ENCODE measurements around the gene APOBEC3F.
"Not testable (repeated sequence)": the region's sequence is repeated elsewhere in the genome, so short reads cannot be mapped to it uniquely, and the experiment has no call there.

GRCh38 chr22:39063904-39064303, 23.2 kb downstream of the APOBEC3F start:
- TF ChIP-seq POLR2A (IDR thresholded peaks at IDR 0.05; ENCODE audit: low read length); GATA1 (IDR thresholded peaks at IDR 0.05; ENCODE audit: low read depth, low read length): not testable (repeated sequence)

Measured in erythroblast (primary cell).